ENCODE results near the gene TTC7B. TPM values are rescaled to one million over a fixed set of nuclear protein-coding genes. Genes with fewer than 3 reads are reported as not detected.

The TTC7B gene
- total RNA-seq, 1 experiment from 2014 or later: under 0.01 TPM

DNA sequence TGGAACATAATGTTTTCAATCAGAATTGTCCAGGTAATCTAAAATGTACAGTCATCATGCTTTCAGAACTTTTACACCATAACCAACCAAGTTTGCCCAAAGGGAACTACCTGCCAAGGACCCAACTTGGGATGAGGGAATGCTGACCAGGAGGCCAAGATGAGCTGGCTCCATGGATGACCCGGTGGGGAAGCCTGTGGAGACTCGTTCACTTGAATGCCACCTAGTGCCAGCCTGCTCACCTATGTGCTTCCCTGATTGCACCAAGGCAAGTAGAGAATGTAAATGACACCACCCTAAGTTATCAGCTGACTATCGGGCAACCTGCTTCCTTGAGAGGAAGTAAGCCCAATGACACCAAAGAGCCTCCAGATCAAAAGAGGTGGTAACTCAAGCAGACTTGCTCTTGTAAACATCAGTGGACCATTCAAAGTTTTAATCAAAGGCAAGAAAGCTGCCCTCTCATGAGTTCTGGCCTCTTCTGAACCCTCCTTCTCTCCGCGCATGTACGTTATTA is 137.3 kb downstream of the TTC7B start:
- no peaks in the 10 kb centered on the region for H3K9me3 ChIP-seq (ENCODE audit: low read length)
- DNase-seq: no peak
- no peak overlapping the region for H3K4me2 ChIP-seq (ENCODE audit: low read depth, low read length, poor library complexity, severe bottlenecking)
- H3K79me2 ChIP-seq (ENCODE audit: low read length): no peaks in the 10 kb centered on the region
- H3K4me3 ChIP-seq (ENCODE audit: low read length): no peak overlapping the region
- H3K36me3 ChIP-seq (ENCODE audit: insufficient read depth, low read length): no peaks in the 10 kb centered on the region
- H3K27ac ChIP-seq (ENCODE audit: low read length): no peak overlapping the region
- H4K20me1 ChIP-seq (ENCODE audit: insufficient read depth, low read depth, low read length): no peaks in the 10 kb centered on the region
- H3K27me3 ChIP-seq (ENCODE audit: low read length): no peaks in the 10 kb centered on the region
- H2AFZ ChIP-seq (ENCODE audit: low read length): no peak overlapping the region
- H3K4me1 ChIP-seq (ENCODE audit: low read length): no peaks in the 10 kb centered on the region
- H3K9ac ChIP-seq (ENCODE audit: low read length): no peak overlapping the region
- no peaks in the 10 kb centered on the region for H3K9me2 ChIP-seq (replicated peaks; ENCODE audit: insufficient read depth, low read length)

- Histone ChIP-seq H2AFZ (ENCODE audit: low read length) (no peak overlapping the region), H3K27me3 (ENCODE audit: low read length) (no peaks in the 10 kb centered on the region), H3K36me3 (ENCODE audit: insufficient read depth, low read length) (no peaks in the 10 kb centered on the region), H3K4me3 (ENCODE audit: low read length) (no peak overlapping the region), H4K20me1 (ENCODE audit: insufficient read depth, low read depth, low read length) (no peaks in the 10 kb centered on the region), H3K4me2 (ENCODE audit: low read depth, low read length, poor library complexity, severe bottlenecking) (no peak overlapping the region), H3K9me2 (replicated peaks; ENCODE audit: insufficient read depth, low read length) (no peaks in the 10 kb centered on the region), H3K79me2 (ENCODE audit: low read length) (no peaks in the 10 kb centered on the region), H3K9me3 (ENCODE audit: low read length) (no peaks in the 10 kb centered on the region), H3K4me1 (ENCODE audit: low read length) (no peaks in the 10 kb centered on the region), H3K27ac (ENCODE audit: low read length) (no peak overlapping the region), H3K9ac (ENCODE audit: low read length) (no peak overlapping the region)
- no peak for DNase-seq
These were observed 137.8 kb downstream of the TTC7B start for GRCh38 chr14:90678420-90678819.

DNA sequence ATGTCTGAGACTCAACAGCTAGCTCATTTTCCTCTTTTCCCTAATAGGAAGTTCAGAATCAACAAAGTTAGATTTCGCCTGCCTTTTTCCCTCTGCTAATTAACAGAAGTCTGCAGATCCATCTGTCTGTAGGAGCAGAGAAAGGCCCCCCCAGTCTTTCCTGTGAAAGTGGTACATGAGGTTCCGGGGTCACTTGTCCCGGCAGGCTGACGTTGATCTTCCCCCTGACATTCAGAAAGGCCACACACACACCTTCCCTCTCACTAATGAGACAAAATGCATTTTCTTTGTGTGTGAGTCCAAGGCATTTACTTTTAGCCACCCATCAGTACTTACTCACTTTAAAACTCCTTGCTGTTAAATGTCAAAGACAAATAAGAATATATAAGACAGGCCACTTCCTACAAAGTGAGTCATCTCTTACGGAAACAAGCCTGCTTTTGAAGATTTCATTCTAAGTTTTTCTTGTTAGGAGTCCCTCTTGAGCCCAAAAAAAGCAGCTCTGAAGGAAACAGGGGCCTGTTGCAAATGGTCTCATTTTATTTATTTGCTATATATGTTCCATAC is 138.7 kb downstream of the TTC7B start:
- Histone ChIP-seq H3K9me2 (replicated peaks; ENCODE audit: insufficient read depth, low read length) (no peaks in the 10 kb centered on the region), H3K4me2 (ENCODE audit: low read depth, low read length, poor library complexity, severe bottlenecking) (no peak overlapping the region), H3K27ac (ENCODE audit: low read length) (no peak overlapping the region)

GRCh38 chr14:90676912-90677311 is 139.3 kb downstream of the TTC7B start:
- no peak for DNase-seq
- Histone ChIP-seq H4K20me1 (ENCODE audit: insufficient read depth, low read depth, low read length) (no peaks in the 10 kb centered on the region), H3K27ac (ENCODE audit: low read length) (no peak overlapping the region), H3K9me2 (replicated peaks; ENCODE audit: insufficient read depth, low read length) (no peaks in the 10 kb centered on the region), H2AFZ (ENCODE audit: low read length) (no peak overlapping the region), H3K9ac (ENCODE audit: low read length) (no peak overlapping the region), H3K27me3 (ENCODE audit: low read length) (no peaks in the 10 kb centered on the region), H3K4me1 (ENCODE audit: low read length) (no peaks in the 10 kb centered on the region), H3K9me3 (ENCODE audit: low read length) (no peaks in the 10 kb centered on the region), H3K4me2 (ENCODE audit: low read depth, low read length, poor library complexity, severe bottlenecking) (no peak overlapping the region), H3K36me3 (ENCODE audit: insufficient read depth, low read length) (no peaks in the 10 kb centered on the region), H3K79me2 (ENCODE audit: low read length) (no peaks in the 10 kb centered on the region), H3K4me3 (ENCODE audit: low read length) (no peak overlapping the region)

More for the DNA sequence above, 138.7 kb downstream of the TTC7B start:
- Histone ChIP-seq H3K9me3 (ENCODE audit: low read length) (no peaks in the 10 kb centered on the region), H4K20me1 (ENCODE audit: insufficient read depth, low read depth, low read length) (no peaks in the 10 kb centered on the region), H3K9ac (ENCODE audit: low read length) (no peak overlapping the region), H3K27me3 (ENCODE audit: low read length) (no peaks in the 10 kb centered on the region), H3K79me2 (ENCODE audit: low read length) (no peaks in the 10 kb centered on the region), H3K4me1 (ENCODE audit: low read length) (no peaks in the 10 kb centered on the region), H2AFZ (ENCODE audit: low read length) (no peak overlapping the region), H3K36me3 (ENCODE audit: insufficient read depth, low read length) (no peaks in the 10 kb centered on the region), H3K4me3 (ENCODE audit: low read length) (no peak overlapping the region)
- no peak for DNase-seq

- no peak overlapping the region for H3K4me3 ChIP-seq (ENCODE audit: low read length)
- no peak overlapping the region for H3K4me2 ChIP-seq (ENCODE audit: low read depth, low read length, poor library complexity, severe bottlenecking)
- no peaks in the 10 kb centered on the region for H3K36me3 ChIP-seq (ENCODE audit: insufficient read depth, low read length)
- no peak overlapping the region for H3K9ac ChIP-seq (ENCODE audit: low read length)
- no peaks in the 10 kb centered on the region for H4K20me1 ChIP-seq (ENCODE audit: insufficient read depth, low read depth, low read length)
- no peak for DNase-seq
- H3K9me2 ChIP-seq (replicated peaks; ENCODE audit: insufficient read depth, low read length): no peaks in the 10 kb centered on the region
- no peaks in the 10 kb centered on the region for H3K4me1 ChIP-seq (ENCODE audit: low read length)
- no peaks in the 10 kb centered on the region for H3K79me2 ChIP-seq (ENCODE audit: low read length)
- H3K27me3 ChIP-seq (ENCODE audit: low read length): no peaks in the 10 kb centered on the region
- H3K27ac ChIP-seq (ENCODE audit: low read length): no peak overlapping the region
- no peak overlapping the region for H2AFZ ChIP-seq (ENCODE audit: low read length)
- no peaks in the 10 kb centered on the region for H3K9me3 ChIP-seq (ENCODE audit: low read length)
These were observed 139.9 kb downstream of the TTC7B start for GRCh38 chr14:90676356-90676755.

- H3K27me3 ChIP-seq (ENCODE audit: low read length): no peaks in the 10 kb centered on the region
- H3K4me3 ChIP-seq (ENCODE audit: low read length): no peak overlapping the region
- no peak overlapping the region for H3K27ac ChIP-seq (ENCODE audit: low read length)
- H3K4me1 ChIP-seq (ENCODE audit: low read length): no peaks in the 10 kb centered on the region
- no peak overlapping the region for H2AFZ ChIP-seq (ENCODE audit: low read length)
- H3K9me3 ChIP-seq (ENCODE audit: low read length): no peaks in the 10 kb centered on the region
- no peaks in the 10 kb centered on the region for H3K36me3 ChIP-seq (ENCODE audit: insufficient read depth, low read length)
- no peaks in the 10 kb centered on the region for H3K79me2 ChIP-seq (ENCODE audit: low read length)
- H3K4me2 ChIP-seq (ENCODE audit: low read depth, low read length, poor library complexity, severe bottlenecking): no peak overlapping the region
- DNase-seq: no peak
- H3K9ac ChIP-seq (ENCODE audit: low read length): no peak overlapping the region
- H4K20me1 ChIP-seq (ENCODE audit: insufficient read depth, low read depth, low read length): no peaks in the 10 kb centered on the region
- H3K9me2 ChIP-seq (replicated peaks; ENCODE audit: insufficient read depth, low read length): no peaks in the 10 kb centered on the region
These were observed 140.8 kb downstream of the TTC7B start for GRCh38 chr14:90675399-90675798.

DNA sequence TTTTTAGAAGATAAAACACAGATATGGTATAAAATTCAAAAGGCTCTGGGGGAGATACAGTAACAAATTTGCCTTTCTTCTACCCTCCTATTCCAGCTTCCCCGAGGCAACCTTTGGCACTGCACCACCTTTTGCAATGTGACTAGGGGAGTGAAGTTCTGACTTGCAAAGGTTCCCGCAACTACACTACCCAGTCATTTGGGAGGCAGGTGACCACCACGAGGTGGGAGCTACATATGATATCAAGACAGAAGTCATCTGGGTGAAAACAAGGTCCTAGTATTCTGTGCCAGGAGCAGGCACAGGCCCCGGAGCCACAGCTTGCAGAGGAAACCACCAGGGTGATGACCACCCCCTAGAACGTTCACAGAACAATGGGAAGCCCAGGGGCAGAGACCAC is 141.5 kb downstream of the TTC7B start:
- no peak overlapping the region for H3K4me2 ChIP-seq (ENCODE audit: low read depth, low read length, poor library complexity, severe bottlenecking)
- DNase-seq: no peak
- no peaks in the 10 kb centered on the region; the same call in 1 of the 2 replicates for H3K27me3 ChIP-seq (ENCODE audit: low read length)
- H3K79me2 ChIP-seq (ENCODE audit: low read length): no peaks in the 10 kb centered on the region
- H4K20me1 ChIP-seq (ENCODE audit: insufficient read depth, low read depth, low read length): no peaks in the 10 kb centered on the region
- H2AFZ ChIP-seq (ENCODE audit: low read length): no peak overlapping the region
- no peak overlapping the region for H3K27ac ChIP-seq (ENCODE audit: low read length)
- H3K9me2 ChIP-seq (replicated peaks; ENCODE audit: insufficient read depth, low read length): no peaks in the 10 kb centered on the region
- H3K9ac ChIP-seq (ENCODE audit: low read length): no peak overlapping the region
- H3K36me3 ChIP-seq (ENCODE audit: insufficient read depth, low read length): no peaks in the 10 kb centered on the region
- no peak overlapping the region for H3K4me3 ChIP-seq (ENCODE audit: low read length)
- no peaks in the 10 kb centered on the region for H3K4me1 ChIP-seq (ENCODE audit: low read length)
- no peaks in the 10 kb centered on the region for H3K9me3 ChIP-seq (ENCODE audit: low read length)

DNA sequence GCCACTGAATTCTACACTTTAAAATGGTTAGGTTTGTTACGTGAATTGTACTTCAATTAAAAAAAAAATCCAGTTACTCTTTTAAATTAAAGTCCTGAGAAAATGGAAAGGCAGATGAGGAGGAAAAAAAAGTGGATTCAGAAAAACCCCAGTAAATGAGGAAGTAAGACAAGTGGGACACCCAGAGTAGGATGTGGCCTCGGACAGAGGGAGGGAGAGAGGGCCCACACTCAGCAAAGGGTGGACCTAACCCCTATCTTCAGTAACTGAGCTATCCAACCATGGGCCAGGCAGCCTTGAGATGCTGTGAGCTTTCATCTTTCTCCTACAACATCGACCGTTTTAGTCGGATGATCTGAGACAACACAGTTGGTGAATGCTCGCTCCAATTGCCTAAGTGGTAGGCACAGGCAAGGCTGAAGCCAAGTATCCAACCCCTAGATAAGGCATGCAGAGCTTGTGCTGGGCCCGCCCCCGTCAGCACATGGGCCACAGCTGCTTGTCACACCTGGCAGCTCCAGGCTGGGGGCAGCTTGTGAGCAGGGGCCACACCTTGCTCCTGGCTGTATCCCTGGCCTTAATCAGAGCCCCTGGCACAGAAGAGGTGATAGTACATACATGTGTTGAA is 142.1 kb downstream of the TTC7B start:
- no peak overlapping the region for H3K4me3 ChIP-seq (ENCODE audit: low read length)
- H3K4me2 ChIP-seq (ENCODE audit: low read depth, low read length, poor library complexity, severe bottlenecking): no peak overlapping the region
- no peaks in the 10 kb centered on the region for H3K79me2 ChIP-seq (ENCODE audit: low read length)
- no peaks in the 10 kb centered on the region for H3K36me3 ChIP-seq (ENCODE audit: insufficient read depth, low read length)
- no peak overlapping the region for H3K27ac ChIP-seq (ENCODE audit: low read length)
- no peak overlapping the region for H2AFZ ChIP-seq (ENCODE audit: low read length)
- no peak overlapping the region for H3K9ac ChIP-seq (ENCODE audit: low read length)
- no peak for DNase-seq
- no peaks in the 10 kb centered on the region for H4K20me1 ChIP-seq (ENCODE audit: insufficient read depth, low read depth, low read length)
- no peaks in the 10 kb centered on the region for H3K9me3 ChIP-seq (ENCODE audit: low read length)
- H3K27me3 ChIP-seq (ENCODE audit: low read length): no peaks in the 10 kb centered on the region; the same call in 1 of the 2 replicates
- H3K4me1 ChIP-seq (ENCODE audit: low read length): no peaks in the 10 kb centered on the region
- H3K9me2 ChIP-seq (replicated peaks; ENCODE audit: insufficient read depth, low read length): no peaks in the 10 kb centered on the region
